Measurements from ENCODE around the gene STK17B. TPM values are rescaled to one million over a fixed set of nuclear protein-coding genes. Genes with fewer than 3 reads are reported as not detected.

Gene STK17B
- total and polyA plus RNA-seq, 2 of the 13 experiments (the other 11 are each of a cell fraction or from before 2014, with no cell fraction given): 1.6 to 4.5 TPM

DNA sequence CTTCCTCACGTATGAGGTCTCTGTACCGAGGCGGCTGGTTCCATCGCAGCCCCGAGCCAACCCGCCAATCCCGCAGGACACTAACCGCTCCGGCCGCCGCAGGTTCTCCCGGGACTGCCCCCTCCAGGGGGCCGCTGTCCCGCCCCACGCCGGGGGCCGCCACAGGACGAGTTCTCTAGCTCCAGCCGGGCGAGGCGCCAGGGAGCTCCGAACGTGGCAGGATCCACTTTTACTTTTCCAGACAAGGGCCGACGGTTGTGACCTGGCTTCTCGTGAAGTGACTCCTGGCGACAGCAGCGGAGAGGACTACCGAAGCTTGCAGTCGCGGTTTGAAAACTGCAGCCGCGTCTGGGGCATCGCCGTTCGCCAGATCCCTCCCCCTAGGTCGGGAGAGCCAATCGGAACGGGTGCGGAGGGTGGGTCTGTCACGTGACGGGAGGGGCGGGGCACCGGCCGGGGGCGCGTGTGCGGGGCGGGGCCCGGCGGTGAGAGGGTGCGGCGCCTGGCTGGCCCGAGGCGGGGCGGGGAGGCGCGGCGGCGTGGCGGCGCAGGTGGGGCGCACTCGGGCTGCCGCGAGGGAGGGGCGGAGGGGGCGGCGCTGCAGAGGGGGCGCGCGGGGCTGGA is at the start of gene STK17B (continued):
- TF ChIP-seq, protein P1, sequence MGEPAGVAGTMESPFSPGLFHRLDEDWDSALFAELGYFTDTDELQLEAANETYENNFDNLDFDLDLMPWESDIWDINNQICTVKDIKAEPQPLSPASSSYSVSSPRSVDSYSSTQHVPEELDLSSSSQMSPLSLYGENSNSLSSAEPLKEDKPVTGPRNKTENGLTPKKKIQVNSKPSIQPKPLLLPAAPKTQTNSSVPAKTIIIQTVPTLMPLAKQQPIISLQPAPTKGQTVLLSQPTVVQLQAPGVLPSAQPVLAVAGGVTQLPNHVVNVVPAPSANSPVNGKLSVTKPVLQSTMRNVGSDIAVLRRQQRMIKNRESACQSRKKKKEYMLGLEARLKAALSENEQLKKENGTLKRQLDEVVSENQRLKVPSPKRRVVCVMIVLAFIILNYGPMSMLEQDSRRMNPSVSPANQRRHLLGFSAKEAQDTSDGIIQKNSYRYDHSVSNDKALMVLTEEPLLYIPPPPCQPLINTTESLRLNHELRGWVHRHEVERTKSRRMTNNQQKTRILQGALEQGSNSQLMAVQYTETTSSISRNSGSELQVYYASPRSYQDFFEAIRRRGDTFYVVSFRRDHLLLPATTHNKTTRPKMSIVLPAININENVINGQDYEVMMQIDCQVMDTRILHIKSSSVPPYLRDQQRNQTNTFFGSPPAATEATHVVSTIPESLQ (CRISPR knock-in tag; conservative IDR thresholded peaks at IDR 0.05): no peak
- TF ChIP-seq EP300 (IDR thresholded peaks at IDR 0.05; ENCODE audit: low read depth in 2 of 2, low read length in 2 of 2) (no peak), EP300 (CRISPR knock-in tag; IDR thresholded peaks at IDR 0.05; ENCODE audit: borderline replicate concordance) (0 out of 2 replicates have a peak, but pooled peaks have one; percentile 4), SAP130 (CRISPR knock-in tag; IDR thresholded peaks at IDR 0.05; ENCODE audit: low read depth) (peak; percentile 85), ZNF350 (CRISPR knock-in tag; IDR thresholded peaks at IDR 0.05; ENCODE audit: borderline replicate concordance, low read depth) (0 out of 2 replicates have a peak, but pooled peaks have one; percentile 27), ZNF614 (CRISPR knock-in tag; IDR thresholded peaks at IDR 0.05; ENCODE audit: borderline replicate concordance) (0 out of 2 replicates have a peak, but pooled peaks have one; percentile 30), AKAP8 (CRISPR knock-in tag; IDR thresholded peaks at IDR 0.05) (no peak), KLF16 (CRISPR knock-in tag; IDR thresholded peaks at IDR 0.05) (peak in 1 of 2 experiments; percentile 56; a peak in 1 of 4 replicates), ZNF672 (CRISPR knock-in tag; IDR thresholded peaks at IDR 0.05) (no peak), ZNF772 (CRISPR knock-in tag; IDR thresholded peaks at IDR 0.05) (peak; percentile 53; the same call in 1 of the 2 replicates), AGO1 (IDR thresholded peaks at IDR 0.05; ENCODE audit: low read depth, low read length, poor library complexity, severe bottlenecking) (peak; percentile 55), STAT5B (CRISPR knock-in tag; IDR thresholded peaks at IDR 0.05) (peak; percentile 57; the same call in 1 of the 2 replicates), ZNF816 (CRISPR knock-in tag; IDR thresholded peaks at IDR 0.05; ENCODE audit: borderline replicate concordance) (peak; percentile 56; the same call in 1 of the 2 replicates), GATA4 (IDR thresholded peaks at IDR 0.05; ENCODE audit: borderline replicate concordance, low read depth) (no peak), SALL2 (CRISPR knock-in tag; IDR thresholded peaks at IDR 0.05) (peak; percentile 47; the same call in 1 of the 2 replicates)
- TF ChIP-seq, protein P2, sequence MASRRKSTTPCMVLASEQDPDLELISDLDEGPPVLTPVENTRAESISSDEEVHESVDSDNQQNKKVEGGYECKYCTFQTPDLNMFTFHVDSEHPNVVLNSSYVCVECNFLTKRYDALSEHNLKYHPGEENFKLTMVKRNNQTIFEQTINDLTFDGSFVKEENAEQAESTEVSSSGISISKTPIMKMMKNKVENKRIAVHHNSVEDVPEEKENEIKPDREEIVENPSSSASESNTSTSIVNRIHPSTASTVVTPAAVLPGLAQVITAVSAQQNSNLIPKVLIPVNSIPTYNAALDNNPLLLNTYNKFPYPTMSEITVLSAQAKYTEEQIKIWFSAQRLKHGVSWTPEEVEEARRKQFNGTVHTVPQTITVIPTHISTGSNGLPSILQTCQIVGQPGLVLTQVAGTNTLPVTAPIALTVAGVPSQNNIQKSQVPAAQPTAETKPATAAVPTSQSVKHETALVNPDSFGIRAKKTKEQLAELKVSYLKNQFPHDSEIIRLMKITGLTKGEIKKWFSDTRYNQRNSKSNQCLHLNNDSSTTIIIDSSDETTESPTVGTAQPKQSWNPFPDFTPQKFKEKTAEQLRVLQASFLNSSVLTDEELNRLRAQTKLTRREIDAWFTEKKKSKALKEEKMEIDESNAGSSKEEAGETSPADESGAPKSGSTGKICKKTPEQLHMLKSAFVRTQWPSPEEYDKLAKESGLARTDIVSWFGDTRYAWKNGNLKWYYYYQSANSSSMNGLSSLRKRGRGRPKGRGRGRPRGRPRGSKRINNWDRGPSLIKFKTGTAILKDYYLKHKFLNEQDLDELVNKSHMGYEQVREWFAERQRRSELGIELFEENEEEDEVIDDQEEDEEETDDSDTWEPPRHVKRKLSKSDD (CRISPR knock-in tag; IDR thresholded peaks at IDR 0.05; ENCODE audit: low read depth): peak; percentile 56; the same call in 1 of the 2 replicates
- TF ChIP-seq, protein P3, sequence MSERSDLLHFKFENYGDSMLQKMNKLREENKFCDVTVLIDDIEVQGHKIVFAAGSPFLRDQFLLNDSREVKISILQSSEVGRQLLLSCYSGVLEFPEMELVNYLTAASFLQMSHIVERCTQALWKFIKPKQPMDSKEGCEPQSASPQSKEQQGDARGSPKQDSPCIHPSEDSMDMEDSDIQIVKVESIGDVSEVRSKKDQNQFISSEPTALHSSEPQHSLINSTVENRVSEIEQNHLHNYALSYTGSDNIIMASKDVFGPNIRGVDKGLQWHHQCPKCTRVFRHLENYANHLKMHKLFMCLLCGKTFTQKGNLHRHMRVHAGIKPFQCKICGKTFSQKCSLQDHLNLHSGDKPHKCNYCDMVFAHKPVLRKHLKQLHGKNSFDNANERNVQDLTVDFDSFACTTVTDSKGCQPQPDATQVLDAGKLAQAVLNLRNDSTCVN (CRISPR knock-in tag; IDR thresholded peaks at IDR 0.05; ENCODE audit: borderline replicate concordance): peak; percentile 23; the same call in 1 of the 2 replicates
- TF ChIP-seq, protein P4, sequence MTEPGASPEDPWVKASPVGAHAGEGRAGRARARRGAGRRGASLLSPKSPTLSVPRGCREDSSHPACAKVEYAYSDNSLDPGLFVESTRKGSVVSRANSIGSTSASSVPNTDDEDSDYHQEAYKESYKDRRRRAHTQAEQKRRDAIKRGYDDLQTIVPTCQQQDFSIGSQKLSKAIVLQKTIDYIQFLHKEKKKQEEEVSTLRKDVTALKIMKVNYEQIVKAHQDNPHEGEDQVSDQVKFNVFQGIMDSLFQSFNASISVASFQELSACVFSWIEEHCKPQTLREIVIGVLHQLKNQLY (CRISPR knock-in tag; IDR thresholded peaks at IDR 0.05): no peak
- TF ChIP-seq, protein P5, sequence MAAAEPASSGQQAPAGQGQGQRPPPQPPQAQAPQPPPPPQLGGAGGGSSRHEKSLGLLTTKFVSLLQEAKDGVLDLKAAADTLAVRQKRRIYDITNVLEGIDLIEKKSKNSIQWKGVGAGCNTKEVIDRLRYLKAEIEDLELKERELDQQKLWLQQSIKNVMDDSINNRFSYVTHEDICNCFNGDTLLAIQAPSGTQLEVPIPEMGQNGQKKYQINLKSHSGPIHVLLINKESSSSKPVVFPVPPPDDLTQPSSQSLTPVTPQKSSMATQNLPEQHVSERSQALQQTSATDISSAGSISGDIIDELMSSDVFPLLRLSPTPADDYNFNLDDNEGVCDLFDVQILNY (CRISPR knock-in tag; conservative IDR thresholded peaks at IDR 0.05): no peak
- TF ChIP-seq, protein P6, sequence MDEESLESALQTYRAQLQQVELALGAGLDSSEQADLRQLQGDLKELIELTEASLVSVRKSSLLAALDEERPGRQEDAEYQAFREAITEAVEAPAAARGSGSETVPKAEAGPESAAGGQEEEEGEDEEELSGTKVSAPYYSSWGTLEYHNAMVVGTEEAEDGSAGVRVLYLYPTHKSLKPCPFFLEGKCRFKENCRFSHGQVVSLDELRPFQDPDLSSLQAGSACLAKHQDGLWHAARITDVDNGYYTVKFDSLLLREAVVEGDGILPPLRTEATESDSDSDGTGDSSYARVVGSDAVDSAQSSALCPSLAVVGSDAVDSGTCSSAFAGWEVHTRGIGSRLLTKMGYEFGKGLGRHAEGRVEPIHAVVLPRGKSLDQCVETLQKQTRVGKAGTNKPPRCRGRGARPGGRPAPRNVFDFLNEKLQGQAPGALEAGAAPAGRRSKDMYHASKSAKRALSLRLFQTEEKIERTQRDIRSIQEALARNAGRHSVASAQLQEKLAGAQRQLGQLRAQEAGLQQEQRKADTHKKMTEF (CRISPR knock-in tag; IDR thresholded peaks at IDR 0.05): peak; percentile 81; the same call in 1 of the 2 replicates

All from HepG2 (cell line).